HG03064 (cell line): Measurements from ENCODE around the gene SDK1.

ENCODE experiments used
- ATAC-seq: cut with Tn5 transposase; IDR thresholded peaks from one replicate; pipeline ENCODE4 v1.9.1; 2021; ENCODE audit warnings: low read depth; ENCODE audit not compliant: unreplicated experiment

The SDK1 gene

DNA sequence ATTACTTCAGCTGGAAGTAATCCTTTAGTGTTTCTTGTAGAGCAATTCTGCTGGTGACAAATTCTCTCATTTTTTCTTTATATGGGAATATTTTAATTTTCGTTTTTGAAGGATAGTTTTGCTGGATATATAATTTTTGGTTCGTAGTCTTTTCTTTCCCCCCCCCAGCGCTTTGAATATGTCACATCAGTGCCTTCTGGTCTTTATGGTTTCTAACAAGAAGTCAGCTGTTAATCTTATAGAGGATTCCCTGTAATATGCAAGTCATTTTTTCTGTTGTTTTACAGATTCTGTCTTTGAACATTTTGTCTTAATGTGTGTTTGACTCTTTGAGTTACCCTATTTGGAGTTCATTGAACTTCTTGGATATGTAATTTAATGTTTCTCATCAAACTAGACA, 96.3 kb downstream of the SDK1 start:
- ATAC-seq, result no peak

DNA sequence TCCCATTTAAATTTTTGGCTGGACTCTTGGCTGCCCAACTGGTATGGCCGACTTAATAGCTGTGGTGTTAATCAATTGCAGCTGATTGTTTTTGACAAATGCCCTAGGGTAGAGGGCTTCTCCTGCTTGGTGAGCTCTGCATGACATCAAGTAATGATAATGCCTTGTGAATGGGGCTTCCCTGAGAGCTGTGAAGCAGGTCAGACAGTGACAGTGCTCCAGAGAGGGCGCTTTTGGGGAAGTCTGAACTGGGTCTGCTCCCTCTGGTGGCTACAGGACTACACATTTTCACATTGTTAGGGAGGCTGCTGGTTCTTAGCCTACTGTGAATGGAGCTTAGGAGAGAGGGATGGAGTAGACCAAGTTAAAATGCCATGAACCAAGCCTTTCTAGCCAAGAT, 98.8 kb downstream of the SDK1 start:
- no peak for ATAC-seq

DNA sequence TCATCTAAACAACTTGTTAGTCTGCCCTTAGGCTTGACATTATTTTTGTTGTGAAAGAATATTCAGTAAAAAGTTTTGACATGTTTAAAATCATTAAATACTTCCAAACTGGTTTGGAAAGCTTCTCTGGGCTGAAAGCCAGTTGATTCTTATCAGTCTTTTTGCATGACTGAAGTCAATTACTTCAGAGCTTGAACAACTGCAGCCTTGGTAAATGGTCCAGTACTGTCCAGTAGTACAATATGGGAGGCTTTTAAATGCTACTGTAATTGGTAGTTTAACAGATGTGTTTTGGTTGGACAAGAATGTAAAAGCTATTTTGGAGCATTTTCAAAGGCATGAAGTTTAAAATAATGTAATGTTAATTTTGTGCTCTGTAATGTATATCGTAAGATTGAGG, 103.4 kb downstream of the SDK1 start:
- ATAC-seq, result no peak

DNA sequence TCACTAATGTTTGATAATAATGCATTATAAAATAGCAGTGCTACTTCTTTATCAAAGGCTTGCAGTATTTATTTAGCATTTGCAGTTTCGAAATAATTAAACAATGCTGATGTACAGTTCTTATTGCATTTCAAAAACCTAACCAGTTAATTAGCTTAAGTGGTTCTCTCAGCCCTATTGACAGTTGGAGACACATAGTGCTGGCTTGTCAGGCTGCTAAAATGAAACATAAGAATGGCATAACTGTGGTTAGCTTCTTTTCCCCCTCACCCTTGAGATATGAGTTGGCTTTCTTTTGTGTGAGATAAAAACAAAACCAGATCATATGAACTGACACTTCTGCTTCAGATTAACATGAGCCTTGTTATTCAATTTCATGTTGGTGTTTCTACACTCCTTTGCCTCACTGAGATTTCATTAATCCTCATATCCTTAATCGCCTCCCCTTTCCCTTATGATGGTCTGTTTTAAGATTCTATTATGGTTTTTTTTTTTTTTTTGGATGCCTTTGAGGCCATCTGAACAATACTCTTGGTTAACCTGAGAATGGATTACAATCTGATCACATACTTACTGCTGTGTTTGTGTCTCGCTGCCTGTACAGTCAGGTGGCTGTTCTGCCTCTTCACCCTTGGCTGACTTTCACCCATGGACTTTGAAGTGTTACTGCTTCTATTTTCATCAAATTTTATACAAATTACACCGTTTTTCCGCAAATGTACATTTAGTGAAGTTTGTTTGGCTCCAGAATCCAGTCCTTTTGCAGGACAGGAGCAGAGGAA, 108.0 kb downstream of the SDK1 start:
- ATAC-seq, result no peak

DNA sequence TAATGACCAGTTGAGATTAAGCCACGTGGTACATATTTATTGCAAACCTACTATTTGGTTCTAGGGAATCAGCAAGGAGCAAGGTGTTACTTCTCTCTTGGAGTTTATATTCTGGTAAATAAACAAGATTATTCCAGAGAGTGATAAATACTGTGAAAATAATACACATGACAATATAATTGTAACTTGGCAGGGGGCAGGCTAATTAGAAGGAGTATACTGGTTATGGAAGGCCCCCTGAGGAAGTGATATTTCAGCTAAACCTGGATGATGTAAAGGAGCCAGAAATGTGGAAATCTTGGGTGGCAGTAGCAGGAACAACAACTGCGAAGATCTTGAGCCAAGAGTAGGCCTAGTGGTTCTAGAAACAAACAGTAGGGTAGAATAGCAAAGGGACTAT, 111.8 kb downstream of the SDK1 start:
- ATAC-seq, result no peak

DNA sequence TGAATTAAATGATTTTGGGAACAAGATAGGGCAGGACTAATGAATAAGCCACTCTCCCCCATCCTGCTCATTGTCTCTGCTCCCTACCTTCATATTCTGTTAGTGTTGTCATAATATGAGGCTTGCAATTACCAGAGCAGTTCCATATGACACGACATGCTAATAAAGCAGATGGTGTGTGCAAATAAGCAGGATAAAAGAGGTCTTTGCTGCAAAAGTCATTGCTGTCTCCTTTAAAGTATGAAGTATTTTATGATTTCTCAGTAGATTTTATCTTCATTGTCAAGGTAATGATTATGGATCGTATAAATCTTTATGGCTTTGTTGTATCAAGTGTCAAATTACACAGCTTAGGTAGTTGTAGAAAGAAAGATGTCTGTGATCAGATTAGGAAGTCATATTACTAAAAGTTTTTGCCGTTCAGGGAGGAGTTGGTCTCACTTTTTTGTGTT, 114.8 kb downstream of the SDK1 start:
- no peak for ATAC-seq

DNA sequence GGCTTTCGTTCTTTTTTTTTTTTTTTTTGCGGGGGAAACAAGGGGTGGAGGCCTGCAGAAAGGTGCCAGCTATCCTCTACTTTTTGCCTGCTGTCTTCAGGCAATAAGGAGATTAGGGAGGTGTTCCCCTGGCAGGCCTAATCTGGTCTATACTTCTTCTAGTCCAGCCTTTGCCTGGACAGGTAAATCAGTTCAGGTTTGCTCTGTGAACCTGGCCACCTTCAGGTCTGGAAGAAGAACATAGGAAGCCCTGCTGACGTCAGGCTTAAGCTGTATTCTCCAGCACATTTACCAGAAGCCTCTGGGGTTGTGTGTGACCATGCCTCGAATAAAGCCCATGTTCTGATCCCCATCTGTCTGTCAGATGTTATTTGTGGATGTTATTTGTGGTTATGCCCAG, 115.4 kb downstream of the SDK1 start:
- no peak for ATAC-seq

DNA sequence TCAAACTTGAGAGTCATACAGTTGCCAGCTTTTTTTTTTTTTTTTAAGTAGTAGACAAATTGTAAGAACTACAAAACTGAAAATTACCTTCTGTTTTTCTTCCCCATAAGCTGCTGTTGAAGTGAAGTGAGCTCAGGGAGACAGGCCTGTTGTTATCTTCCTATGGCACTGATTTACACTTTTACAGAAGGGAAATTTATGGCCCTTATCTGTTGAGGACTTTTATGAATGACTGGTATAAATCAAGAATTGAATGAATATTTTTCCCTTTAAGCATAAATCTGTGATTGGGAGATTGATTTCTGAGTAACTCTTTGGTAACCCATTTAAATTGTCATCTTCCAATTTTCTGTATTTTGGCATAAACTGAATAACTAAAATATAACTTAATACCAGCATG, 124.0 kb downstream of the SDK1 start:
- ATAC-seq, result no peak

DNA sequence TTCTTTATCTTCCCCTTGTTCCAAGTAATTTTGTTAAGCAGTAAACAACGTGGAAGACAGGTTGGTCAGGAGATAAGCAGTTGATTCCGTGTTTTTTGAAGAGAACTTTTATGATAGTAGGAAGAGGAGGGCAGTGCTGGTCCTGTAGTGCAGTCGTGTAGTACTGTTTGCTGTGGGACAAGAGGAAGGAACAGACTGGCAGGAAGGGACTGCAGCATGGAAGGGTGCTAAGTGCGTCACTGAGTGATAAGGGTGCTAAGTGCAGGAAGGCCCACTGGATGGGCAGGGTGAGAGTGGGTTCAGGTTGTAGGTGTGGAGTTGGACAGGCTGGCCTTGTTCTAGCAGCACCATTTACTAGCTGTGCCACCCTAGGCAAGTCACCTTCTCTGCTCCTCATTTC, 125.0 kb downstream of the SDK1 start:
- no peak for ATAC-seq

DNA sequence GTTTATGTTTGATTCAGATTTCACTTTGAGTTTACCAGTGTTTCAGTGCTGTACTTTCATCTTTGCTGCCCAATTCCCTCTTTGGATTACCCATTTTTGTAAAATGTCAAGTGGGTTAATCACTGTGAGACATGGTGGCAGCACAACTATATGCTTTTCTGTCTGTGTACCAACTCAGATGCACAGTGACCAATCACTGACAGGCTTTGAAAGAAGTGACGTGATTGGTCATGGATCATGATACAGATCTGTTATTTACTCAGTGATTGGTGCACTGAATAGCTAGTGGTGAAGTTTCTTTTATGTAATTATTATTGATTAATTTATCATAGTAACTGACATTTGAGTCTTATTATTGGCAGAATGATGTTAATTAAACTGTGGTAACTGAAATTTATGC, 126.9 kb downstream of the SDK1 start:
- no peak for ATAC-seq

DNA sequence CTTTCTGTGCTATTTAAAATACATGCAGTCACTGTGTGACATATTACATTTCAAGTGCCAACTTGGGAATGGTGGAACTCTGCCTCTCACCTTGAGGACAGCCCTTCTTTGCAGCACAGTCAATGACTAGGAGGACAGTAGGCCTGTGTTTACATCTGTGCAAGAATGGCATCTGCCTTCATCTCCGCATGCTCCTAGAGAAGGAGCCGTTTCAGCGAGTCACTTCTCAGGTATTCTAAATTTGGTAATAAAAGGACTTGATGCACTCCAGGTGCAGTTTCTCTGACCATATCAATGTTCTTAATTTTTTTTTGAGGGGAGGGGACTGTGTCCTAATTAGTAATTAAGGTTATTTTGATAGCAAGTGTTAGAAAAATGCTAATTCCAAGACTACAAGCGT, 128.9 kb downstream of the SDK1 start:
- no peak for ATAC-seq

DNA sequence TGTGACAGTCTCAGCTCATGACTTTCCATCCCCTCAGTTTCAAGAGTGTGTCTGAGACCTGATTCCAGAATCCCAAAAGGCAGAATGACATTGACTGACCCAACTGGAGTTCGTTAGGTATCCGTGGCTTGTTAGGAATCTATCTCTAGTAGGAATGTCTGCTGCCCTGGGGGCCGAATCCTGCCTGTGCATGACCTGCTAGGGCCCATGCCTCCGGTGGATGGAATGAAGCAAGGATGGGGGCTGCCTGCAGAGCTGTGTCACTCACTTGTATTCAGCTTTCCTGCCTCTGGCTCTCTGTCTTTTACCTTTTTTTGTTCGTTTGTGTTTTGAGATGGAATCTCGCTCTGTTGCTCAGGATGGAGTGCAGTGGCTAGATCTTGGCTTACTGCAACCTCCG, 129.5 kb downstream of the SDK1 start:
- ATAC-seq, result no peak

DNA sequence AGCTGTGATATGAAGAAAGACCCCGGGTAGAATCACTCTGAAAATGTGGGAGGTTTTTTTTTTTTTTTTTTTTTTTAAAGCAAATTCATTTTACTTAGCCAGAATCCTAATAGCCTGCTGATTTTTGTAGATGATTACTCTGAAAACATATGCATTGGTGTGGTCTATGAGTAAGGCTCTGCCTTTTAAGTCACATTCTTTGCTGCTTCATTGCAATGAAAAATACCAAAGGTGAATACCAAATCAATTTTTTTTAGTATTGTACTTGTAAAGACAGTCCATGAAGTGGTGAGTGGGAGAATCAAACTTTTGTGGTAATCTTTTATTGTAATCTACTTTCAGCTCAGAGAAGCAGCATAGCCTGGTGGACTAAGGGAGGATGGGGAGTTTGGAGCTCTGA, 130.3 kb downstream of the SDK1 start:
- ATAC-seq, result no peak

DNA sequence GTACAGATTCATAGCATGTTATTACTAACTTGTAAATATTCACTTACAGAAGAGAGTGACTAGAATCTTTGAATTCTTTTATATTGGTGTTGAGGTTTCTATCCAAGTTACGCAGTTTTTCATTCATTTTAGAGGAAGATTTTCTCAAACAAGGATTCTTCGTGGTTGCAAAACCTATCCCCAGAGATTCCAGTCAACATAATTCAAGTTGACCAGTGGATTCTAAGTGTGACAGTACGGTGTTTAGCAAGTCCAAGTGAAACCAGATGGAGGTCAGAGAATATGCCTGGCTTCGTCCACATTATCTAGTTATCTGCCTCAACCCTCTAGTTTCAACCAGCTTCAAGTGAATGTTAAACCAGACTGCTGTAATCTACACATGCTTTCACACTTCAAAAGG, 131.9 kb downstream of the SDK1 start:
- ATAC-seq, result no peak

DNA sequence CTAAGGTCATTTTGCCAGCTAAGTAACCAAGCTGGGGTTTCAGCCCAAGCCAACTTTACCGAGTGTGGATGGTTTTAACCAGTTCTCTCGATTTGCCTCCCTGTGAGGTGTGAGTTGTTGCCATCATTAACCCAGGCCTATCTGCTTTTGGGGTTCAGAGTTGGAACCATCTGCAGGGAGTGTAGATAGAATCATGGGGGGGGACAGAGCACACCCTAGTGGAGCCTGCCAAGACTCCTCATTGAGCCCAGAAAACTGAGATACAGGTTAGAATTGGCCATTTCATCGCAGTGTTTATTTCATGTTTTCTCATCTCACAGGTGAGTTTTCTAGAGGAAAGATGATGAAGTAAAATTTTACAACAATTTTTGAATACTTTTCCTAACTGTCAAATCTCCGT, 133.6 kb downstream of the SDK1 start:
- no peak for ATAC-seq

DNA sequence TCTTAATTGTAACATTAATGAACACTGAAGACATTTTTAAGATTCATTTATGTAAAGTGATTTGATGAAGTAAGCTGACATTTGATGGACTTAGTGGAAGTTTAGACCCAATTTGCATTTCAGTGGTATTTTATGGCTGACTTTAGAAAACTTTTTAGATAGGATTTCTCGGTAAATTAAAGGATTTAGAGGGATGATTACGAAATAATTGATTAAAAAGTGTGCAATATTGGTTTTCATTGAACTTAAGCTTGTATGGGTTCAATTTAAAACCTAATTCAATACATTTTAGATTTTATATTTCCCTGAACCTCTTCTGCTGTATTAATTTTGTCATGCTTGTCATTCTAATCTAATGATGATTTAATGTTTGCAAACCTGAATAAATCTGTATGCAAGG, 135.1 kb downstream of the SDK1 start:
- ATAC-seq, result no peak

DNA sequence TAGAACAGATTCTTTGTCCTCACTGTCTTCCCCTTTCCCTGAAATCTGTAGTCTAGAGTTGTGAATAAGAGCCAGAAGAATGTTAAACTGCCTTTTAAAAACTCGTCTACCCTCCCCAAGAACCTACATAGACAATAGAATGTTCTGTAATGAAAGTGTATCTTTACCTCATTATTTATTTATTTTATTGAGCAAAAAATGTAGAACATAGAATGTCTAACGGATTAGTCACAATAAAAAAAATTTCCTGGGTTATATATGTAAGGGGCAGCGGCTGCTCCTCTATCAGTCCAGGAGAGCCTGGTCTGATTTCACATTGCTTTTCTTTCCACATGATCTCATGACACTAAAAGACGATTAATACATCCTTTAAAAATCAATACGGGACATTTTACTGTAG, 135.7 kb downstream of the SDK1 start:
- ATAC-seq, result no peak

DNA sequence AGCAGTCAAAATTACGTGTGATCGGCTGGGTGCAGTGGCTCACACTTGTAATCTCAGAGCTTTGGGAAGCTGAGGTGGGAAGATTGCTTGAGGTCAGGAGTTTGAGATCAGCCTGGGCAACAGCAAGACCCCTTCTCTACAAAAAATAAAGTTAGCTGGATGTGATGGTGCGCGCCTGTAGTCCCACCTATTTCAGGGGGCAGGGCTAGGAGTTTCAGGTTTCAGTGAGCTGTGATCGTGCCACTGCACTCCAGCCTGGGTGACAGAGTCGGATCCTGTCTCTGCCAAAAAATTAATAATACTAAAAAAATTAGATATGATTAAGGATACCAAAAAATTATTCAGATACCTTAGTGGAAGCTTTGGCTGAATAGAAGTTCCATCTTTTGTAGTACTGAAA, 136.4 kb downstream of the SDK1 start:
- no peak for ATAC-seq

DNA sequence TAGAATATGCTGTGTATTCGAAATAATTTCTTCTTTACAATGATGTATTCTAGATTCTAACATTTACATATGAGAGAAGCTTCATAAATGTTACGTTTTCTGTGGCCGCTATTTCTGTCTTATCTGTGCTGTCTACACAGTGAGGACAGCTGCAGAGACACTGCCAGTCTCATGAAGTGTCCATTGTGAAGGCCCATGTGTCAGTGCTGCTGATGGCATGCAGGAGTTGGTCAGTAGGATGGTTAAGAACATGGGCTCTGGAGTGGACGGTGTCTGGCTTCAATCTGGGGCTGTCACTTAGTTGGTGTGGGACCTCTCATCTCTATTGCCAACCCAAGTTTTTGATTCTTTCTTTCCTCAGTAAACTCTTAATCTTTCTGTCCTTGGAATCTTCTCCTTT, 137.3 kb downstream of the SDK1 start:
- ATAC-seq, result no peak

DNA sequence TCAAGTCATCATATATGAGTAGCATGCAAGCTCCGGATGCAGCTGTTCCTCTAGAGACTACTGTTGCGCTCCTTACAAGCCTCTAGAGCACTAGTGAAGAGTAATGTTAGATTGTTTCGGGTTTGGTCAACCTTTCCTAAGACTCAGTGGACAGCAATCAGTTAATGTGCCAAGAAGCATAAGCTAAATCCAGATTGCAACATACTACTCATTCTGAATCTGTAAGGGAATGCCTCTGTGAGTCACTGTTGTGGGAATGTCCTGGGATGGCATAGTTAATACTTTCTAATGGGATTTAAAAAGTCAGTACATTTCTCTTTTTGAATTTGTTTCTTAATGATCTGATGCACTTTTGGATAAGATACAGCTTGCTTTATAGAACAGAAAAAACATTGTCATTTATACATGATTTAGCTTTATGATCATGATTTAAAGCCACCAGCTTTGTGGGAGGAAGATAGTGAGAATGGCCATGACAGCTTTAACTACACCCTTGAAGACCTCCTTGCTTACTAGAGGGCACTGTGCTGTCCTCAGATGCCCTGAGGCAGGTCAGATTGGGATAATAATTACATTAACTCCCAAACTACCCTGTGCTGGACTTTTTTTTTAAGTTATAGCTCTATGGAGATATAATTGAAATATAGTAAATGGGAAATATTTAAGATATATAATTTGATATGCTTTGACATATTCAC, 138.4 kb downstream of the SDK1 start:
- no peak for ATAC-seq

DNA sequence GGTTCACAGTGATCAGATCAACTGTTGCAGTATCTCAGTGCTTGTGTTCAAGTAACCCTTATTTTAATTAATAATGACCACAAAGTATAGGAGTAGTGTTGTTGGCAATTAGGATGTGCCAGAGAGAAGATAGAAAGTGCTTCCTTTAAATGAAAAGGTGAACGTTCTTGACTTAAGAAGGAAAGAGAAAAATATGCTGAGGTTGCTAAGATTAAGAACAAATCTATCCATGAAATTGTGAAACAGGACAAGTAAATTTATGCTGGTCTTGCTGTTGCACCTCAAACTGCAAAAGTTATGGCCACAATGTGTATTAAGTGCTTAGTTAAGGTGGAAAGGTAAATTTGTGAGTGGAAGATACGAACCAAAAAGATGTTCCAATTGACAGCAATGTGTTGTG, 139.5 kb downstream of the SDK1 start:
- ATAC-seq, result no peak

DNA sequence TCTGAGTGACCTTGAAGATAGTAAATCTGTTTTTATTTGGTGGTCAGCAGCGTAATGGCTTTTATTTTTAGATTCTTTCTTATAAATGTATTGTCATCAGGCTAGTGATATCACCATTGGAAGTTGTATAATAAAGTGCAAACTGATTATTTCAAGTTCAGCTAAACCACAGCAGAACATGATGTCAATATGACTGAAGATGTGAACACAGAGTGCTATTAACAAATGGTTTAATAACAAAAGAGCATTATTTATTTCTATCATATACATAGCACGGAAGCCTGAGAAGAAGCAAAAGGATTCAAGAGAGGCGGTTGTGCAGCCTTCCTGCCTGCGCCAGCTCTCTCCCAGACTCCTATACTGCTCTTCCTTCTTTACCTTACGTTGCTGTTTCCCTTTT, 142.7 kb downstream of the SDK1 start:
- no peak for ATAC-seq
